ENCODE results near the gene ANKRD53.

Gene ANKRD53

GRCh38 chr2:70944111-70944690 is 34.2 kb upstream of the ANKRD53 start:
- DNase-seq, result no peak

DNA sequence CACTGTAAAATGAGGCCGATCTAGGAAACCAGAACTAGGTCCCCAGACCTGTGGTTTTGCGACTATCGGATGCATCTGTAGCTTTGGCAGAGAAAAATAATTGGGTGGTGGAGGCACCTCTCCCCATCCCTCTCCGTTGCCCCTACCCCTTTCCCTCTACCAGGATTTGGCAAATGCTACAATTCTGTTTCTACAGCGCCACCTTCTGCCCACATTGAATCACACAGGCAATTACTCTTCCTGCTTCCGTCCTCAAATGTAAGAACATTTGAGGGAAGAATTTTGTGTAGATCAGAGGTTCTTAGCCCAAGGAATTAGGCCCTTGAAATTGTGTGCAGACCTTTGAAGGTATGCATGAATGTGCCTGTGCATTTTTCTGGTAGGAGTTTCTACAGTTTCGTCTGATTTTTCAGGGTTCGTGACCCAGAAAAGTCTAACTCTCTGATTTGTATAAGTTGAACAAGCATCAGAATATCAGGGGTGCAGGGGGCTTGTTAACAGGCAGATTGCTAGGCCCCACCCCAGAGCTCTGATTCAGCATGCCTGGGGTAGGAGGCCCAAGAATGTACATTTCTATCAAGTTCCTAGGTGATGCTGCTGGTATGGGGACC is 31.5 kb upstream of the ANKRD53 start:
- peak; percentile 21 for DNase-seq

- DNase-seq, result no peak
Observed at GRCh38 chr2:70947556-70948184, 30.8 kb upstream of the ANKRD53 start.

- peak; percentile 41 for DNase-seq
Observed at GRCh38 chr2:70948337-70949003, 30.0 kb upstream of the ANKRD53 start.

GRCh38 chr2:70949086-70949485 is 29.3 kb upstream of the ANKRD53 start:
- DNase-seq, result no peak

GRCh38 chr2:70954886-70955285 is 23.5 kb upstream of the ANKRD53 start:
- DNase-seq, result no peak

DNA sequence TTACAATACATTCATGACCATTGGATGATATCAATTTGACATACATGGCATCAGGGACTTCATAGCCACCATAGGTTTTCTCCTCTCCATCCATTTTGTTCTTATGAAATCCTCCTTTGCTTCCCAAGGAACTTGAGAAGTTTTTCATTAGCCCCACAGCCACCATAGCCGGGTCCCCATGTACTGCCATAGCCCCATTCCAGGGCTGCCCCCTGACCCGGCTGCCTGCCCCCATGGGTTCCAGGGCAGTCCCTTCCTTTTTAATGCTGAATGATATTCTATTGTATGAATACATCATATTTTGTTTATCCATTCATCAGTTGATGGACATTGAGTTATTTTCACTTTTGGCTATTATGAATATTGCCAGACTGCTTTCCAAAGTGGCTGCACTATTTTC is 22.3 kb upstream of the ANKRD53 start:
- DNase-seq, result no peak

- DNase-seq, result no peak
Observed at GRCh38 chr2:70957798-70958197, 20.6 kb upstream of the ANKRD53 start.

GRCh38 chr2:70958759-70959158 is 19.7 kb upstream of the ANKRD53 start:
- DNase-seq, result no peak

GRCh38 chr2:70959271-70959761 is 19.1 kb upstream of the ANKRD53 start:
- DNase-seq, result no peak

GRCh38 chr2:70959851-70960832 is 18.3 kb upstream of the ANKRD53 start:
- no peak for DNase-seq

- DNase-seq, result no peak
Observed at GRCh38 chr2:70960833-70961647, 17.4 kb upstream of the ANKRD53 start.

GRCh38 chr2:70961648-70961994 is 16.8 kb upstream of the ANKRD53 start:
- no peak for DNase-seq

DNA sequence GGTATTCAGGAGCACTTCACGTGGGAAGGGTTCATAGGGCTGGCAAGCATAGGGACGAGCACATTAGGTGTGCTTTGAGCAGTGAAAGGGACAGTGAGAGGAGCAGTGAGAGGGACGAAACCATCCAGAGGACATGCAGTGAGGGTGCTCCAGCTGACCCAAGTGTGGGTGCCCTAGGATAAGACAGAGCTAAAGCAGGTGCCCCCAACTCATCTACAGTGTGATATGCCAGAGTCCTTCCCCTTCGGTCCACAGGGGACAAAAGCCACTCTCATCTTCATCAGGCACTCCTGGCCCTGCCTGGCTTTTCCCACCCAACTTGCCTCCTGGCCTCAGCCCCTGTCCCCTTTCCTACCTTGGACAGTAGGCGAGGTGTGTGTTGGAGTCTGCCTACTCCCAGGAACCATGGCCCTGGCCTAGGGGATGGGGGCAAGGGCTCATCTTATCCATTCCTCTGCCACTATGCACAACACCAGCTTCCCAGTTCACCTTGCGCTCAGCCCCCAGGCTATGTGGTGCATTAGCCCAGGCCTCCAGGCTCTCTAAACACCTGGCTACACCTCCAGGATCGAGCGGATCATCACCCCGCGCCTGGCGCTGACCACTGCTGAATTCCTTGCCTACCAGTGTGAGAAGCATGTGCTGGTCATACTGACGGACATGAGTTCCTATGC is 16.1 kb upstream of the ANKRD53 start:
- DNase-seq, result no peak

GRCh38 chr2:70962885-70963878 is 15.2 kb upstream of the ANKRD53 start:
- no peak for DNase-seq

DNA sequence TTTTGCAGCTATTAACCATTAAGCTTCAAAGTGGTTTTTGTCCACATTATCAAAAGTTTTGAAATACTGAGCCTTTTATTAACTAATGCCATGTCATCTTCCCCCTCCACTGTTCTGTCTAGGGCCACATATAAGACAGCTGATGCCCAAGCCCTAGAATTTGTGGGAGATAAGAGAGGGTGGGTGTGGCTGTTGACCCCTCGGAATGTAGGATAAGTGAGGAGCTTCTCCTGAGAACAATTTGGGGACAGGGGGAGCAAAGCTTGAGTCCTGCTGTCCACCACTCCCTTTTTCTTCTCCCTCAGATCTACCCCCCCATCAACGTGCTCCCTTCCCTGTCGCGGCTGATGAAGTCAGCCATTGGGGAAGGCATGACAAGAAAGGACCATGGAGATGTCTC is 14.3 kb upstream of the ANKRD53 start:
- DNase-seq, result no peak

DNA sequence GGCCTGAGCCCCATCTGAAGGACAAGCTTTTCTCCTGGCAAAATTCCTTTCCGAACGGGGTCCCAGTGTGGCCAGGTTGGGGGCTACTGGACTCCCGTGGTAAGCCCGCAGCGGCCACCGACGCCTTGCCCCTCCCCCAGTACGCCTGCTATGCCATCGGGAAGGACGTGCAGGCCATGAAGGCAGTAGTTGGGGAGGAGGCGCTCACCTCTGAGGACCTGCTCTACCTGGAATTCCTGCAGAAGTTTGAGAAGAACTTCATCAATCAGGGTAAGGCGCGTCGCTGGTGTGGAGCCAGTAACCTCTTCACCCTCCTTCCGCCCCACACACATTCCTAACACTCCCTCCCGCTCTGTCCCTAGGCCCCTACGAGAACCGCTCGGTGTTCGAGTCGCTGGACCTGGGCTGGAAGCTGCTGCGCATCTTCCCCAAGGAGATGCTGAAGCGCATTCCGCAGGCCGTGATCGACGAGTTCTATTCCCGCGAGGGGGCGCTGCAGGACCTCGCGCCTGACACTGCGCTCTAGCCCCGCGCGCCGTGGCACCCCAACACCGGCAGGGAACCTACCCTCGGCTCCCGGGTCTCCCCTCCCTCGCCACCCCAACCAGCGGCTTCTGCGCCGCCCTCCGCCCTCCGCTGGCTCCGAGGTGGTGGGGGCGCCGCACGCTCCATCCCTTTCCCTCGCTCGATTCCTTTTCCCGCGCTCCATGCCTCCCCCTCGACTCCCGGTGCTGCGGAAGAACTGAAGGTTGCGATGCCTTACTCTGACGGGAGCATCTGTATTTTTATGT is 13.6 kb upstream of the ANKRD53 start:
- no peak for DNase-seq

DNA sequence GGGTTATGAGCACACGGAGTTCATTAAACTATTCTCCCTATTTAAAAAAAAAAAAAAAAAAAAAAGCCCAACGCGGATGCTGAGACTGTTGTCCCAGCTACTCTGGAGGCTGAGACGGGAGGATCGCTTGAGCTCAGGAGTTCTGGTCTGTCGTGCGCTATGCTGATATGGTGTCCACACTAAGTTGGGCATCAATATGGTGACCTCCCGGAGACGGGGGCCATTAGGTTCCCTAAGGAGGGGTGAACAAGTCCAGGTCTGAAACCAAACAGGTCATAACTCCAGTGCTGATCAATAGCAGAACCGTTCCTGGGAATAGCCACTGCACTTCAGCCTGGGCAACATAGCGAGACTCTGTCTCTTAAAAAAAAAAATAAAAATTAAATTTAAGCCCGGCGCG is 12.9 kb upstream of the ANKRD53 start:
- DNase-seq, result no peak

DNA sequence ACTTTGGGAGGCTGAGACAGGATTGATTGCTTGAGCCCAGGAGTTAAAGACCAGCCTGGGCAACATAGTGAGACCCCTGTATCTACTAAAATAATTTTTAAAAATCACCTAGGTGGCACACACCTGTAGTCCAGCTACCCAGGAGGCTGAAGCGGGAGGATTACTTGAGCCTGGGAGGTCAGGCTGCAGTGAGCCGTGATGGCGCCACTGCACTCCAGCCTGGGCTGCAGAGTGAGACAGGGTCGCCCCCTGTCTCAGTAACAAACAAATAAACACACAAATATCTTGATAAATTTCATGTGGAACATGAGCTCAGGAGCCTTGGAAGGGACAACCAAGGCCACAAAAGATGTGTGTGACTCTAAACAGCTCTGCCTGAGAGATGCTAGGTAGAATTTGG is 11.7 kb upstream of the ANKRD53 start:
- no peak for DNase-seq

Data from DMS79 (cell line).